H1 (cell line): ENCODE measurements around the gene TMEM209. TPM values are rescaled to one million over a fixed set of nuclear protein-coding genes. Genes with fewer than 3 reads are reported as not detected.

ENCODE experiments used
- EP300 ChIP-seq, 2 experiments: IDR thresholded peaks; 1 replicate in 1 of 2; 2 replicates in 1 of 2; pipeline ENCODE4 v1.6.1; 2011 to 2012; ENCODE audit warnings: low read depth in 2 of 2, low read length in 2 of 2, mild to moderate bottlenecking in 2 of 2, borderline replicate concordance in 1 of 2, inconsistent platforms in 1 of 2, moderate library complexity in 1 of 2
- NANOG ChIP-seq: IDR thresholded peaks from 2 replicates; pipeline ENCODE4 v1.6.1; 2011; ENCODE audit warnings: low read length, low read depth, mild to moderate bottlenecking, inconsistent platforms; ENCODE audit not compliant: insufficient read depth, poor library complexity, severe bottlenecking
- SP1 ChIP-seq: IDR thresholded peaks from 2 replicates; pipeline ENCODE4 v1.6.1; 2011; ENCODE audit warnings: low read depth, low read length
- SRF ChIP-seq: IDR thresholded peaks from 2 replicates; pipeline ENCODE4 v1.6.1; 2011; ENCODE audit warnings: mild to moderate bottlenecking, low read depth, low read length, moderate library complexity
- polyA plus RNA-seq, 7 experiments: library from polyadenylated mRNA; depleted of rRNA in 3 of 7; stranded (reverse) in 5 of 7; unstranded in 2 of 7; fragments of >200 nt in 5 of 7; fragments of 200-250 nt in 2 of 7; gene quantifications; 1 replicate in 5 of 7; 2 replicates in 1 of 7; 4 replicates in 1 of 7; pipeline versions ENCODE4 v1.2.1 to v1.2.3, GENCODE V29; 2011 to 2013; ENCODE audit warnings: missing spikeins in 2 of 7, mixed read lengths in 2 of 7
- total RNA-seq: library from RNA; stranded (reverse); fragmentation: NEBNext Ultra II Directional; extraction: Animal tissue kit (Norgen Biotek cat#: 25700); gene quantifications from 2 replicates; pipeline ENCODE4 v1.2.1, GENCODE V29; 2021

Gene TMEM209
- total and polyA plus RNA-seq, 2 of the 8 experiments (the other 6 are each of a cell fraction or from before 2014, with no cell fraction given): 28.5 to 30.5 TPM

DNA sequence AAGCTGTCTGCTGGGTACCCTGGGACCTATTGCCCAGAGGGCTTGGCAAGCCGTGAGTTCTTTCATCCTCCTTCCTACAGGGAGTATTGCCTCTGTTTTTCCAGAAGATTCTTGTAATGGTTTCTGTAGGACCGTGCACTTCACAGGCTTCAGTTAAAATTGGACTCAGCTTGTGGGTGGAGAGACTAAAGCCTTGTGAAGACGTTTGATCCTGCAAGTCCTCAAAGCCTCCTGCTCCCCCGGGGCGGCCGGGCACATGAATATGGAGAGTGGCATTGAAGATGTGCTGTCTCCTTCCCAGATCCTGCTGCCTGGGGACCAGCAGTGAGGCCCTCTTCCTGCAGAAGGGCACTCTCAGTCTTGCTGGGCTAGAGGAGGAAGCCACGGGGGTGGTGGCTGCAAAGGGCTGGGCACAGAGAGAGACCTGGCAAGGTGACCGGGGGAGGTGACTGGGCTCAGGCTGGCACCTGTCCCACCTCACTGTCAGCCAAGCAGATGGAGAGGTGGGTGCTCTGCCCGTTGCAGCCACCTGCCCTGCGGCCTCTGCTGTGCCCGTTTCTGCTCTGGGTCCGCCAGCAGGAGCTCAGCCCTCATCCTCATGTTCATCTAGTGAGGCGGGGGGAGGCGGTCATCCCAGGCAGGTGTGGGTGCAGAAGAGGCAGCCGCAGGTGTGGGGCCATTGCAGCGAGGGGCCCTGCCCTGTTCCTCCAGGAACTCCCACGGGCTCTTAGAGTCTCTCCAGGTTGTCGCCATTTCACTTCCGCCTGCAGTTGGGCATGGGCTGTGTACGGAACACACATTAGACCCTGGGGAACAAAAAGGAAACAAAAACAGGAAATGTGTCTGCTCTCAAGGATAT, 55.7 kb downstream of the TMEM209 start (continued):
- TF ChIP-seq NANOG (no peak), SRF (no peak), EP300 (IDR thresholded peaks at IDR 0.05; ENCODE audit: borderline replicate concordance in 1 of 2, low read depth in 2 of 2, low read length in 2 of 2) (no peak), SP1 (no peak)
- TF ChIP-seq, all 59 proteins: peak for 0
